Measurements from ENCODE around the gene TATDN2. TPM values are rescaled to one million over a fixed set of nuclear protein-coding genes. Genes with fewer than 3 reads are reported as not detected.

Gene TATDN2
- total and polyA plus RNA-seq, 5 experiments from 2014 or later, result 11.5 to 71.1 (median 20.9) TPM

- Mint-ChIP-seq H3K9me3 (no peaks in the 10 kb centered on the region), H3K27me3 (no peaks in the 10 kb centered on the region), H3K4me3 (peak overlapping the region in 9 of 10 donors; percentile 8 to 61 (median 50)), H3K27ac (peak overlapping the region in 9 of 10 donors; percentile 53 to 92 (median 84)), H3K4me1 (peaks cover 32 to 64% (median 43%) of the 10 kb centered on the region in 4 donors), H3K36me3 (peaks cover 0 to 94% (median 8%) of the 10 kb centered on the region in 3 donors)
- ATAC-seq (no peak), DNase-seq (no peak)
- POLR2A ChIA-PET, result interaction anchor here (0.6 to 1.3 kb wide), 4 partner anchors 9 to 285 kb away, joined by 3 to 6 read pairs (median 4); no protein-coding TSS in a partner anchor
Observed at GRCh38 chr3:10274601-10275000, 26.3 kb downstream of the TATDN2 start.

GRCh38 chr3:10277115-10277625 lies 28.9 kb downstream of the TATDN2 start:
- Mint-ChIP-seq H3K36me3 (peaks cover 0 to 90% (median 3%) of the 10 kb centered on the region in 3 donors), H3K27ac (peak overlapping the region in 6 of 10 donors; percentile 8 to 85 (median 36)), H3K4me3 (no peak overlapping the region), H3K4me1 (peaks cover 27 to 42% (median 32%) of the 10 kb centered on the region in 4 donors), H3K9me3 (no peaks in the 10 kb centered on the region), H3K27me3 (no peaks in the 10 kb centered on the region)
- ATAC-seq (no peak), DNase-seq (no peak)
- POLR2A ChIA-PET, result interaction anchor here (0.6 kb wide), 1 partner anchor 36 kb away, joined by 3 read pairs; no protein-coding TSS in a partner anchor

GRCh38 chr3:10278501-10278900 lies 30.2 kb downstream of the TATDN2 start:
- POLR2A ChIA-PET, result no interaction called here
- Mint-ChIP-seq H3K27ac (peak overlapping the region in 3 of 10 donors; percentile 59 to 85 (median 76)), H3K4me1 (peaks cover 20 to 34% (median 25%) of the 10 kb centered on the region in 4 donors), H3K36me3 (peaks cover 0 to 87% (median 1%) of the 10 kb centered on the region in 3 donors), H3K9me3 (no peaks in the 10 kb centered on the region), H3K27me3 (no peaks in the 10 kb centered on the region), H3K4me3 (no peak overlapping the region)
- DNase-seq, result no peak
- no peak for ATAC-seq

GRCh38 chr3:10279384-10280176 lies 31.3 kb downstream of the TATDN2 start:
- no peak for ATAC-seq
- POLR2A ChIA-PET, result no interaction called here
- Mint-ChIP-seq H3K4me1 (peaks cover 13 to 34% (median 23%) of the 10 kb centered on the region in 4 donors), H3K36me3 (peaks cover 0 to 83% (median 1%) of the 10 kb centered on the region in 3 donors), H3K9me3 (no peaks in the 10 kb centered on the region), H3K27me3 (no peaks in the 10 kb centered on the region), H3K4me3 (no peak overlapping the region), H3K27ac (peak overlapping the region in 5 of 10 donors; percentile 28 to 71 (median 38))
- DNase-seq, result no peak

GRCh38 chr3:10280177-10280529 lies 31.9 kb downstream of the TATDN2 start:
- H3K36me3 Mint-ChIP-seq, result peaks cover 0 to 82% (median 1%) of the 10 kb centered on the region in 3 donors
- H3K27ac Mint-ChIP-seq, result peak overlapping the region in 4 of 10 donors; percentile 31 to 63 (median 36)

GRCh38 chr3:10280571-10280970 lies 32.3 kb downstream of the TATDN2 start:
- no peaks in the 10 kb centered on the region for H3K9me3 Mint-ChIP-seq
- no peaks in the 10 kb centered on the region for H3K27me3 Mint-ChIP-seq
- peak overlapping the region in 2 of 10 donors; percentile 38 to 63 for H3K27ac Mint-ChIP-seq
- ATAC-seq (no peak), DNase-seq (no peak)
- H3K36me3 Mint-ChIP-seq, result peaks cover 0 to 81% (median 1%) of the 10 kb centered on the region in 3 donors
- H3K4me1 Mint-ChIP-seq, result peaks cover 15 to 36% (median 30%) of the 10 kb centered on the region in 4 donors
- no peak overlapping the region for H3K4me3 Mint-ChIP-seq
- POLR2A ChIA-PET, result interaction anchor here (0.6 kb wide), 1 partner anchor 294 kb away, joined by 5 read pairs; the partner anchor contains the start of gene EMC3

More at GRCh38 chr3:10280177-10280529, 31.9 kb downstream of the TATDN2 start:
- POLR2A ChIA-PET, result interaction anchor here (0.6 kb wide), 1 partner anchor 294 kb away, joined by 5 read pairs; the partner anchor contains the start of gene EMC3
- H3K9me3 Mint-ChIP-seq, result no peaks in the 10 kb centered on the region
- no peak overlapping the region for H3K4me3 Mint-ChIP-seq
- ATAC-seq (no peak), DNase-seq (no peak)
- H3K4me1 Mint-ChIP-seq, result peaks cover 17 to 37% (median 28%) of the 10 kb centered on the region in 4 donors
- H3K27me3 Mint-ChIP-seq, result no peaks in the 10 kb centered on the region

GRCh38 chr3:10281951-10282350 lies 33.7 kb downstream of the TATDN2 start:
- DNase-seq (no peak), ATAC-seq (no peak)
- Mint-ChIP-seq H3K27me3 (no peaks in the 10 kb centered on the region), H3K36me3 (peaks cover 0 to 68% (median 1%) of the 10 kb centered on the region in 3 donors), H3K4me3 (no peak overlapping the region), H3K27ac (peak overlapping the region in 4 of 10 donors; percentile 33 to 75 (median 54)), H3K4me1 (peaks cover 15 to 39% (median 27%) of the 10 kb centered on the region in 4 donors), H3K9me3 (no peaks in the 10 kb centered on the region)
- POLR2A ChIA-PET, result interaction anchor here (0.7 to 1.0 kb wide), 2 partner anchors 256 to 379 kb away, joined by 3 read pairs; partner anchors contain the start of gene FANCD2

- POLR2A ChIA-PET, result interaction anchor here (1.0 to 1.4 kb wide), 3 partner anchors 9 to 89 kb away, joined by 4 to 7 read pairs (median 5); partner anchors contain the start of gene TATDN2
- DNase-seq (no peak), ATAC-seq (no peak)
- Mint-ChIP-seq H3K27me3 (no peaks in the 10 kb centered on the region), H3K9me3 (no peaks in the 10 kb centered on the region), H3K4me3 (no peak overlapping the region), H3K4me1 (peaks cover 13 to 36% (median 22%) of the 10 kb centered on the region in 4 donors), H3K36me3 (peaks cover 0 to 61% (median 1%) of the 10 kb centered on the region in 3 donors), H3K27ac (peak overlapping the region in 6 of 10 donors; percentile 7 to 55 (median 30))
Observed at GRCh38 chr3:10283638-10284037, 35.4 kb downstream of the TATDN2 start.

- Mint-ChIP-seq H3K27me3 (no peaks in the 10 kb centered on the region), H3K4me1 (peaks cover 13 to 36% (median 22%) of the 10 kb centered on the region in 4 donors), H3K4me3 (peak overlapping the region in 2 of 10 donors; percentile 9 to 20), H3K9me3 (no peaks in the 10 kb centered on the region), H3K27ac (peak overlapping the region; percentile 15 to 92 (median 52)), H3K36me3 (peaks cover 0 to 56% (median 1%) of the 10 kb centered on the region in 3 donors)
- DNase-seq (peak in 3 of 10 donors; percentile 15 to 30 (median 15)), ATAC-seq (peak; percentile 69 to 82)
- POLR2A ChIA-PET, result no interaction called here
Observed at GRCh38 chr3:10284496-10284895, 36.2 kb downstream of the TATDN2 start.

- Mint-ChIP-seq H3K9me3 (no peaks in the 10 kb centered on the region), H3K36me3 (peaks cover 0 to 46% (median 1%) of the 10 kb centered on the region in 3 donors), H3K4me3 (no peak overlapping the region), H3K27ac (peak overlapping the region in 7 of 10 donors; percentile 14 to 92 (median 55)), H3K27me3 (no peaks in the 10 kb centered on the region), H3K4me1 (peaks cover 13 to 29% (median 20%) of the 10 kb centered on the region in 4 donors)
- POLR2A ChIA-PET, result interaction anchor here (0.8 kb wide), 1 partner anchor 86 kb away, joined by 4 read pairs; no protein-coding TSS in a partner anchor
- ATAC-seq (no peak), DNase-seq (no peak)
Observed at GRCh38 chr3:10285272-10286132, 37.2 kb downstream of the TATDN2 start.

GRCh38 chr3:10286133-10286524 lies 37.9 kb downstream of the TATDN2 start:
- Mint-ChIP-seq H3K4me3 (peak overlapping the region in 1 of 10 donors; percentile 12), H3K4me1 (peaks cover 13 to 29% (median 20%) of the 10 kb centered on the region in 4 donors), H3K9me3 (no peaks in the 10 kb centered on the region), H3K36me3 (peaks cover 0 to 40% (median 1%) of the 10 kb centered on the region in 3 donors), H3K27me3 (no peaks in the 10 kb centered on the region), H3K27ac (peak overlapping the region in 1 of 10 donors; percentile 28)
- POLR2A ChIA-PET, result interaction anchor here (0.8 to 1.6 kb wide), 2 partner anchors 16 to 87 kb away, joined by 3 to 4 read pairs; no protein-coding TSS in a partner anchor
- no peak for ATAC-seq
- no peak for DNase-seq

Measured in naive thymus-derived CD8-positive, alpha-beta T cell (primary cell).